GM06990 (cell line): Measurements from ENCODE around the gene CDC42BPA.
"Not testable (repeated sequence)": the region's sequence is repeated elsewhere in the genome, so short reads cannot be mapped to it uniquely, and the experiment has no call there.

Source experiments
- DNase-seq: peaks from one replicate; pipeline ENCODE4 v3.0.0-alpha.2; 2011; ENCODE audit not compliant: insufficient read length; ENCODE audit errors: extremely low read depth
- H3K27me3 ChIP-seq: replicated peaks from 2 replicates; pipeline ENCODE4 v1.6.0; 2011; ENCODE audit warnings: low read length; ENCODE audit not compliant: control insufficient read depth, insufficient read depth
- H3K36me3 ChIP-seq: 2 replicates; pipeline ENCODE4 v1.5.1; 2011; ENCODE audit warnings: low read length; ENCODE audit not compliant: control insufficient read depth, insufficient read depth
- H3K4me3 ChIP-seq: replicated peaks from 2 replicates; pipeline ENCODE4 v1.5.1; 2011; ENCODE audit warnings: low read depth, mild to moderate bottlenecking, control low read depth, low read length
- CTCF ChIP-seq: IDR thresholded peaks from 2 replicates; pipeline ENCODE4 v1.5.1; 2011; ENCODE audit warnings: low read length, control low read depth, mild to moderate bottlenecking, inconsistent platforms; ENCODE audit not compliant: insufficient read depth, poor library complexity, severe bottlenecking

The CDC42BPA gene

GRCh38 chr1:226958300-226958699 lies 360.0 kb downstream of the CDC42BPA start:
- TF ChIP-seq CTCF: no peak
- DNase-seq: no peak

GRCh38 chr1:226957714-226958113 lies 360.6 kb downstream of the CDC42BPA start:
- H3K27me3 ChIP-seq: no peaks in the 10 kb centered on the region
- no peaks in the 10 kb centered on the region for H3K36me3 ChIP-seq
- H3K4me3 ChIP-seq: no peak overlapping the region
- TF ChIP-seq CTCF: no peak
- no peak for DNase-seq

More at GRCh38 chr1:226958300-226958699, 360.0 kb downstream of the CDC42BPA start:
- H3K4me3 ChIP-seq: no peak overlapping the region
- H3K27me3 ChIP-seq: no peaks in the 10 kb centered on the region
- H3K36me3 ChIP-seq: no peaks in the 10 kb centered on the region

- DNase-seq: no peak
- Histone ChIP-seq H3K4me3 (no peak overlapping the region), H3K27me3 (no peaks in the 10 kb centered on the region), H3K36me3 (no peaks in the 10 kb centered on the region)
- TF ChIP-seq CTCF: no peak
Observed at GRCh38 chr1:226956942-226957713, 361.2 kb downstream of the CDC42BPA start.

GRCh38 chr1:226955857-226956256 lies 362.4 kb downstream of the CDC42BPA start:
- not testable (repeated sequence) for H3K27me3 ChIP-seq, H3K4me3 ChIP-seq, H3K36me3 ChIP-seq, DNase-seq

- no peak for TF ChIP-seq CTCF
- no peak for DNase-seq
- H3K27me3 ChIP-seq: no peaks in the 10 kb centered on the region
Observed at GRCh38 chr1:226954777-226955176, 363.5 kb downstream of the CDC42BPA start.

GRCh38 chr1:226954337-226954736 lies 364.0 kb downstream of the CDC42BPA start:
- no peaks in the 10 kb centered on the region for H3K36me3 ChIP-seq
- TF ChIP-seq CTCF: no peak
- DNase-seq: no peak
- H3K27me3 ChIP-seq: no peaks in the 10 kb centered on the region
- H3K4me3 ChIP-seq: no peak overlapping the region

More at GRCh38 chr1:226954777-226955176, 363.5 kb downstream of the CDC42BPA start:
- H3K36me3 ChIP-seq: no peaks in the 10 kb centered on the region
- no peak overlapping the region for H3K4me3 ChIP-seq
